ENCODE measurements around the gene GLIPR2. TPM values are rescaled to one million over a fixed set of nuclear protein-coding genes. Genes with fewer than 3 reads are reported as not detected.

GLIPR2 gene
- total and polyA plus RNA-seq, 2 of the 13 experiments (the other 11 are each of a cell fraction or from before 2014, with no cell fraction given) = 0.08 to 0.42 TPM

- no peak for TF ChIP-seq ZNF17 (CRISPR knock-in tag; IDR thresholded peaks at IDR 0.05)
- no peak for TF ChIP-seq FOXK2 (IDR thresholded peaks at IDR 0.05)
- no peak for TF ChIP-seq ZNF451 (CRISPR knock-in tag; IDR thresholded peaks at IDR 0.05)
- TF ChIP-seq ZNF20 (CRISPR knock-in tag; IDR thresholded peaks at IDR 0.05) = no peak
- no peak for TF ChIP-seq REPIN1 (CRISPR knock-in tag; IDR thresholded peaks at IDR 0.05; ENCODE audit: borderline replicate concordance, low read depth)
- no peak for TF ChIP-seq FOXP1 (IDR thresholded peaks at IDR 0.05)
- TF ChIP-seq FOXP1 (CRISPR knock-in tag; IDR thresholded peaks at IDR 0.05) = peak; percentile 58; the same call in 1 of the 2 replicates
- TF ChIP-seq PAWR (CRISPR knock-in tag; IDR thresholded peaks at IDR 0.05; ENCODE audit: borderline replicate concordance) = no peak
- no peak for TF ChIP-seq EZH2 (conservative IDR thresholded peaks at IDR 0.05; ENCODE audit: low read depth, low read length)
- TF ChIP-seq ZNF782 (CRISPR knock-in tag; IDR thresholded peaks at IDR 0.05; ENCODE audit: borderline replicate concordance) = no peak
- no peak for TF ChIP-seq MTF1 (CRISPR knock-in tag; IDR thresholded peaks at IDR 0.05)
- TF ChIP-seq HOXA7 (CRISPR knock-in tag; IDR thresholded peaks at IDR 0.05) = no peak
- no peak for TF ChIP-seq MYPOP (CRISPR knock-in tag; IDR thresholded peaks at IDR 0.05)
- no peak for TF ChIP-seq USF2 (IDR thresholded peaks at IDR 0.05; ENCODE audit: low read depth, low read length)
- no peak for TF ChIP-seq USF2 (CRISPR knock-in tag; IDR thresholded peaks at IDR 0.05; ENCODE audit: borderline replicate concordance)
- TF ChIP-seq HNF1A (IDR thresholded peaks at IDR 0.05; ENCODE audit: low read depth) = no peak
- no peak for TF ChIP-seq HNF1A (CRISPR knock-in tag; IDR thresholded peaks at IDR 0.05; ENCODE audit: borderline replicate concordance)
- TF ChIP-seq RNF219 (CRISPR knock-in tag; IDR thresholded peaks at IDR 0.05) = no peak
- TF ChIP-seq ZFP62 (CRISPR knock-in tag; IDR thresholded peaks at IDR 0.05) = no peak
- TF ChIP-seq ZNF577 (CRISPR knock-in tag; IDR thresholded peaks at IDR 0.05; ENCODE audit: borderline replicate concordance, low read depth) = no peak
- no peak for TF ChIP-seq YY1 (IDR thresholded peaks at IDR 0.05; ENCODE audit: insufficient read depth, insufficient replicate concordance, low read depth, low read length)
Observed at GRCh38 chr9:36207546-36208012, 71.0 kb downstream of the GLIPR2 start (continued).
